Stimulated activated naive CD4-positive, alpha-beta T cell (primary cell): ENCODE data around the gene HOXB5.

Experiments
- DNase-seq, 6 experiments: peaks; one replicate each; lab custom pipeline; 2025; lab: John Stamatoyannopoulos, UW

The HOXB5 gene

DNA sequence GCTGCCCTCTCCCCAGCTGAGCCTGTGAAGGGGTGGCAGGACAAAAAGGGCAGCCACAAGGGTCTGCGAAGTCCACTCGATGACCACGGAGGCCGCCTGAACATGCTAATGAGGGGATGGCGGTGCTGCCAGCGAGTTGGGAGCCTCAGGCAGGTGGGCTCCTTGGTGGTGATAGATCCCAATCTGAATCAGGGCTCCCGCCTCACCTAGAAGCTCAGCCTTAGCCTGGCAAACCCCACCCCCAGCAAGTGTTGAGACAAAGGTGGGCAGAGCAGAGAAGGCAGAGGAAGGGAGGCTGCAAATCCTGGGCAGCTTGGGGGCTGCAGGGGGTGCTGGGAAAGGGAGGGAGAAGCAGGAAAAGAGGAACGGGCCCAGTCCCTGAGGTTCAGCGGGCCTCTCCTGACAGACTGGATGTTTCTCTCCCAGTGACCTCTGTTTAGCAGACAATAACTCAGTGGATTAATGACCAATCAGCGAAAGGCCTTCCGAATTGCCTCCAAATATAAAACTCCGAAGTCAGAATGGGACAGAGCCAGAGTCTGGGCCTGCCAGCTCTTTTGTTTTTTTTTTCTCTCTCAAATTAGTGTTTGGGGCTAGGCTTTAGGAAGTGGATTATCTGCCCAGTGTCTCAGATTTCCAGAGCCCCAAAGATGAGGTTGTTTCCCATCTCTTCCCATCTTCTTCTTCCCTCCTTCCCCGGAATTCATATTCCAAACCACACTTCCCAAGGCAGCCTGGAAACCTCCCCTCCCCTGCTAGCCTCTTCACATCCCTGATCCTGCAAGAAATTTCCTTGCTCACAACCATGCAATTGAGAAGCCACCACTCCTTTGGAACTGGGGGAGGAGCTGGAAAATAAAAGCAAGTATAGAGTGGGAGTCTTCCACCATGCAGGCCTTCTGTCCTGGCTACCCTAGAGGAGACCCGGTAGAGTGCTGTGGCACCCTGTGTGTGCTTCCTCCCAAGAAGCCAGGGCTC, 33.5 kb downstream of the HOXB5 start:
- DNase-seq, result no peak

DNA sequence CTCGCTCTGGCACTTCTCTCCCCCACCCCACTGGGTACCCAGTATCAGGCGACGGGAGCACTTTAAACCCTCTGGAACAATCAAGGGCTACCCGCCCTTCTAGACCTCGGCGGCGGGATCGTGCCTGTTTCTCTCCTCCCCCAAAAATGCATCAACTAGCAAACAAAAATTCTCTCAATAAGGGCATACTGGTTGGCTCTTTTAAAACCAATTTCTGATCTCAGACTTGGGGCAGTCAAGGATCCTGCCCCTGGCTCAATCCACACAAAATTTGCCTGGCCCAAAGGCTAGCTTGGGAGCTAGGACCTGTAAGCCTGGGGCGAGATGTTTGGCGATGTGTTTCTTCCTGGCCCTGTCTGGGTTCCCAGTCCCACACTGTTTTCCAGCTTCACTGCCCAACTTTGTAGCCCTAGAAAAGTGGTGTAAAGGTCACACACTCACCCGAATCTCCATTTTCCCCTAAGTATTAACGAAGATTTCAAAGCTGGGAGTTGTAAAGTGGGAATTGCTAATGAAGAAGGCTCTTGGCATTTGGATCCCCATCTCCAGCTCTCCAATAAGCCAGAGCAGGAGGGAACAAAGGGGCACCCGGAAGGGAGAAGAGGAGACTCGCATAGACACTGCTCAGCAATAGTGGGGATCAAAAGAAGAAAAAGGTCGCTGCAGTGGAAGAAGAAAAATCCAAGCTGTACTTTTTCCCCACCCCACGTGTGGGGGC, 34.3 kb downstream of the HOXB5 start:
- no peak for DNase-seq

DNA sequence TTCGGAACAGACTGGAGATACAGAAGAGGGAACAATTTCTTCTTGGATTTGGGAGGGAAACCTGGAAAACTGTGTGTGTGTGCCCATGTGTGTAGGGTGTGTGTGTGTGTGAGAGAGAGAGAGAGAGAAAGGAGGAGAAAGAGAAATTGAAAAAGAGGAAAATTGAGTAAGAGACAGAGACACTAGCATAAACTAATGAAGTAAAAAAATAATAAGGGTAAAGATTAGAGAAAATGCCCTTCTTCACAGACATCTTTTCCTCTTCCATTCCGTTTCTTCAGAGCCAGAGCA, 34.8 kb downstream of the HOXB5 start:
- DNase-seq, result no peak

DNA sequence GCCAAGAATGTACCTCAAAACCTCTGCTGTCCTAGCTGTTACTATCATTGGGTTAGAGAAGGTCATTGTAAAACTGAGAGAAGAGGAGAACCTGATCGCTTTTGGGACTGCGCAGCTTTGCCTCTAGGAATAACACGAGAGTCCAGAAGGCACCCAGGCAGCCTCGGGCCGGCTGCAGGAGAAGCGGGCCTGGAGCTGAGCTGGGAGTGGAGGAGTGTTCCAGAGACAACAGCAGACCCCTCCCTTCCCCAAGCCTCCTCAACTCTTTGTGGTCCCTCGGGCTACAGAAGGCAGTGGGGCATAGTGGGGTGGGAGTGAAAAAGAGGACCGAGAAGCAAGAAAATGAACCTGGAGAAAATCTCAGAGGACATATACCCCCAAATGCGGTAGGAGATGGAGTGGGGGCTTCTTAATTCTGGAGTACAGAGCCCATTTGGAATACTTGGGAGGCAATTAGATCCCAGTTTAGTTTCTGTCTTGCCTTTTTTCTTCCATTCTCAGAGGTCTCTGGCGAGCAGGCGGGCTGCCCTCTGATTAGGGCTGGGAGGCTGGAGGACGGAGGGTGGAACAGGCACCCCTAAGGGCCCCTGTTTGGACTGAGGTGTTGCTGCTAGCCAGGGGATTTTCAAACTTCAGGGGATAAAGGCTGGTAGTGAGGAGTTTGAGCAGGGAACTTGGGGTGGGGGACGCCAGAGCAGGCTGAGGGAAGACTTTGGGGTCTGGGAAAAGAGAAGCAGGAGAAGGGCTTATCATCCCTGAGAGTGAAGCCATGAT, 35.3 kb downstream of the HOXB5 start:
- DNase-seq, result no peak

DNA sequence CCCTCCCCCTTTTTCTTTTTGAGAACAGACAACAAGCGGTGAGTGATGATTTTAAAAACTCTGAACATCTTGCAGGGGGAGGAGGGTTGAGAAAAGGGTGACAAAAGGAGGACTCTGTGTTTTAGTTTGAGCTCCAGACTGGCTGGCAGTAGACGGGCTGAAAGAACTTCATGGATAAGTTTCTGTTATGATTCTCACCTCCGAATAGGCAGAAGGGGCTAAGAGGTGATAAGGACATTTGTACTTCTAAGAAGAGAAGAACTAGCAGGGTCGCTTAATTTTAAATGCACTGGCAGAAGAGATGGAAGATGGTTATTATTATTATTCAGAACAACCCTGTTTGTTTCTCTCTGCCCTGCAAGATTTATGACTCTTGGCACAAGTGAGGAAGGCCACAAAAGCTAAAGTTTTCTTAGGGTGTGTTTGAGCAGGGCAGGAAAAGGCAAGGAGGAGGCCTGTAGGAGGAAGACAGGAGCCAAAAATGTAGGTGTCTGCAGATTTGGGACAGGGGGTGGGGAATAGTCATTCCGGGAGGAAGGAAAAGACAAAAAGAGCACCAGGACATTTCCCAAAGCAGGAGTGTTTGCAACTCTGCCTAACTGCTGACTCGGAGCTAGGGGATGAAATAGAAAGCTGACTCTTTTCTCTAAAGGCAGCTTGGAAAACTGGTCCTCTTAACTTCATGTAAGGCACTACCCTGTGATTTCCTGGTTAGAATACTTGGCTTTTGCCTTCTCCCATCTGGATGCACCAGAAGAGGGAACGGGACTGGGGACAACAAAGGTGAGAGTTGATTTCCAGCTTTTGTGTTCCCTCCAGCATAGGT, 36.8 kb downstream of the HOXB5 start:
- no peak for DNase-seq

DNA sequence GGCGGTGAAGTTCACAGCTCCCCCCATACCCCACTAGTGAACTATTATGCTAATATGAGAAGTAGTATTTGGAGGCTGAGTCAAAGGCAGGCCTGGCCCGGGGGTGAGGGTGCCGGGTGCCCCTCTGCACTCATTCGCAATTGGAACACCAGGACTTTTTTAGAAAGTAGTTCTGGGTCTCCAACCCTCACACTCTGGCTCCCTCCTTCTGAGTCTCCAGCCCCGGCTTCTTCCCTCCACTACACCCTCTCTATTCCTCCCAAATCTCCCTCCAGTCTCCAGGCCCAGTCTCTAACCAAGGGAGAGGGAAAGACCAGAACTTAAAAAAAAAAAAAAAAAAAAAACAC, 37.4 kb downstream of the HOXB5 start:
- no peak for DNase-seq

DNA sequence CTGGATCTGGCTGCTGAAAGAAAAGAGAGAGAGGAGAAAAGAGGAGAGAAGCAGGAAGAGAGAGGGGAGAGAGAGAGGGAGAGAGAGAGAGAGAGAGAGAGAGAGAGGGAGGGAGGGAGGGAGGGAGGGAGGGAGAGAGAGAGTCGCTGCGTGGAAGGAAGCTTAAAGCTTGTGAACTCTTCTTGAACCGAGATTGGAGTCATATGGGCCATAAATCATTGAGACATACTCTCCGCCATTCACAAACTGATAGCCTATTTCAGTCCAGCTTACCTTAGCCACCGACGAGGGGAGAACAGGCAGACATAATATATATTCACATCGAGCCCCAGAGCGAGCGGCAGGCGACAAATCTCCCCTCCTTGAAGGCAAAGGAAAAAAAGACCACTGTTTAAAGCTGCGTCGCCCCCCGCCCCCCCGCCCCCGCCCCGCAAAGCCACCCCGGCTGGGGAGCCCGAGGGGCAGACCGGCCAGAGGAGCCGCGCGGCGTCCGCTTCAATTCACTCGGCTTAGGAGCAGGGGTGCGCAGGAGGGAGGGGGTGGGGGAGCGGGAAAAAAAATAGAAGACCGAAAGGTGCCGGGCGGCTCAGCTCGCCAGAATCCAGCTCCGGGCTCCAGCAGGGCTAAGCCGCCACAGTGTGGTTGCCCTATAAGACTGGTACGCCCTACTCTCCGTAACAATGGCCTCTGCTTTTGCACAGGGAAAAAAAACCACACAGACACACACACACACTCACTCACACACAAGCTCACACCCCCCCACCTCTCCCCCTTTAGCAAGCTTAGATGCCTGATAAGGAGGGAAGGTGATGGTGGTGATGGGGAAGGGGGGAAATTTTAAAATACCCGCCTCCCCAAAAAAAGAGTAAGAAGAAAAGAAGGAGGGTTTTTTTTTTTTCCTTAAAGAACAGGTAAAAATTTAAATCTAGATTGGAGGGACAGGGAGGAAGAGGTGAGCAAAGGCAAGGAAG, 38.0 kb downstream of the HOXB5 start:
- DNase-seq, result peak in 4 of 6 experiments; percentile 11 to 36 (median 14)

DNA sequence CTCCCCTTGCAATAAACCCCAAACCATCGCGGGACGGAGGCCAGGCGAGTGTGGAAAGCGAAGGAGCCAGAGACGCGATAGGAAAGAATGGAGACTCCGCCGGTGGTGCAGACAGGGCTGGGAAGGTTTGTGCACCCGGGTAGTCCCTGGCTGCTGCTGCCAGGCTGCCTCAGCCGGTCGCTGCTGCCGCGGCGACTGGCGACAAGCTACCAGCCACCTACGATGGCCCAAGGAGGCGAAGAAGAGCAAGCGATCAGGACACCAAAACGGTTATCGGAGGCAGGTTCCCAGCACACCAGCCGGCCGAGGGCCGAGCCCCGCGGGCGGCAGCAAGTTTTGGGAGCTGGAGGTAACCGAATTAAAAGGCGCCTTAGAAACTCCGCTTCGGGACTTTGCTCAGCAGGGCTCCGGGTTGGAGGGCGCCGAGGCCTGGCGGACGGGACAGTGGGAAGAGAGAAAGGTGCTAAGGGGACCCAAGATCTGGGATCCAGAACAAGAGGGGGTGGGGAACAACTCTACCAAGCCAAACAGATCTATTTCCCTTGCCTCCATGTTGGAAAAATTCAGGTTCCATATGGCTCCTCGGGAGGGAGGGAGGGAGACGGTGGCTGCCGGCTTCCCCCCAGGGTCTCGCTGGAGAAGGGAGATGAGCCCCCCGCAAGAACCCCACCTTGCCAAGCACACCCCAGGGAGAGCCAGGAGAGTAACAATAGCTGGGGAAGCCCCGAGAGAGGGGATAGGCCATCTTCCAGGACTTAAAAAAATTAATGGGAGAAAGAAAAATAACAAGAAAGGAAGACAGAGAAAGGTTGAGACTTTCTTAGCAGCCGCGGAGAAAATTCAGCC, 38.9 kb downstream of the HOXB5 start:
- DNase-seq, result no peak

DNA sequence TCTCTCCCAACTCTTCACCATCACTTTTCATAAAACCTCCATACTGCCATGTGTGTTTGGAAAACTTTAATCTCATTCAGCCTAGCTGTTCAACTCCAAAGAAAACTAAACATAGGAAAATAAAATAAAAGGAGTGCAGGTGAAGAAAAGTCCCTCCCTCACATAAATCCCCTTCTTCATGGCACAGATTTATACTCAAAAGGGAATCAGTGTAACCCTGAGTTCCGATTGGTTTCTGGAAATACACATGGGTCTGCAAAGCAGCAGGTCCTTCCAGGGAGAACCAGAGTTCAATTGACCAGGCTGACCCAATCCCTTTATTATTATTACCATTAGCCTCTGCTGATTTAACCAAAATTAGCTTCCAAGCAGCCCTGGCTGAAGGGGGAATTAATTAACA, 39.8 kb downstream of the HOXB5 start:
- no peak for DNase-seq

DNA sequence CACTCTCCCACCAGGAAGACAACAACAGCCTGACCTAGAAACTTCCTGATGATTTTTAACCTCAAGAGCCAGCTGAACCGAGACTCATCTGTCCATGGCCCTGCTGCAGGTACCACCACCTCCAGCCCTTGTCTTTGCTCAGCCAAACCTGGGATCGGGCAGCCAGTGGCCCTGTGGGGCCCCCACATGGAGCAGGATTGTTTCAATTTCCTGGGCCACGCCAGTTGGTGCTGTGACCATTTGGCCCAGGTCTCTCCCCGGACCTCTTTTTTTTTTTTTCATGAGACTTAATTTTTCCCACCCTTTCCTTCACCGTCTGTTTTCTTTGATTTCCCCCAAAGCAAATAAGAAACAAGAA, 40.4 kb downstream of the HOXB5 start:
- no peak for DNase-seq

DNA sequence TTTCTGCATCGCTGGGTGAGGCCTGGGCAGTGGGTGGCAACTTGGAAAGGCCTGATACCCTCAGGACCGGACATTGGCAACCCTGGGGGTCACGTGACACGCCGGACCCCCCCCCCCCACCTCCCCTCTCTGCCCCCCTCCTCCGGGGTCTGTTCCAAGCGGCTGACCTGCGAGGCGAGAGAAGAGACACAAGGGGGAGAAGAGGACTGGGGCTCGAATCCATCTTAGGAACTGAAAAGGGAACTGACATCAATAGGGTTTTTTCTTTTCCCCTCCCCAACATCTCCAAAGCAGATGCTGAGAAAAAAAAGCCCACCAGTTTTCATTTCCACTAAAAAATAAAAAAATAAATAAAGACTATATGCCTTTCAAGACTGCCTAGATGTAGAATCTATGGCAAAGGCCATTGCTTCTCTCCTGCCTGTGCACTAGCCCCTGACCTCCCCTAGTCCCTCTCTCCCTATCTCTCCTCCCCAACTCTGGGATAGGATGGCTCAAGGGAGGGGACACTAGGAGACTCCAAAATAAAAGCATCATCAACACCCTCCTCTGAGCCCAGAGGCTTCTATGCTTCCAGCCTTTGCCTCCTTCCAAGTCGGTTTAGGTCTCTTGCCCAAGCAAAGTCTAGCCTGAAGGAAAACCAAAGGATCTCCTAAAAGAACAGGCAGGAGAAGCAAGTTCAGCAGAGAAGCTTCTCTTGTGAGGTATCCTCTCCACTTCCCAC, 41.0 kb downstream of the HOXB5 start:
- no peak for DNase-seq

DNA sequence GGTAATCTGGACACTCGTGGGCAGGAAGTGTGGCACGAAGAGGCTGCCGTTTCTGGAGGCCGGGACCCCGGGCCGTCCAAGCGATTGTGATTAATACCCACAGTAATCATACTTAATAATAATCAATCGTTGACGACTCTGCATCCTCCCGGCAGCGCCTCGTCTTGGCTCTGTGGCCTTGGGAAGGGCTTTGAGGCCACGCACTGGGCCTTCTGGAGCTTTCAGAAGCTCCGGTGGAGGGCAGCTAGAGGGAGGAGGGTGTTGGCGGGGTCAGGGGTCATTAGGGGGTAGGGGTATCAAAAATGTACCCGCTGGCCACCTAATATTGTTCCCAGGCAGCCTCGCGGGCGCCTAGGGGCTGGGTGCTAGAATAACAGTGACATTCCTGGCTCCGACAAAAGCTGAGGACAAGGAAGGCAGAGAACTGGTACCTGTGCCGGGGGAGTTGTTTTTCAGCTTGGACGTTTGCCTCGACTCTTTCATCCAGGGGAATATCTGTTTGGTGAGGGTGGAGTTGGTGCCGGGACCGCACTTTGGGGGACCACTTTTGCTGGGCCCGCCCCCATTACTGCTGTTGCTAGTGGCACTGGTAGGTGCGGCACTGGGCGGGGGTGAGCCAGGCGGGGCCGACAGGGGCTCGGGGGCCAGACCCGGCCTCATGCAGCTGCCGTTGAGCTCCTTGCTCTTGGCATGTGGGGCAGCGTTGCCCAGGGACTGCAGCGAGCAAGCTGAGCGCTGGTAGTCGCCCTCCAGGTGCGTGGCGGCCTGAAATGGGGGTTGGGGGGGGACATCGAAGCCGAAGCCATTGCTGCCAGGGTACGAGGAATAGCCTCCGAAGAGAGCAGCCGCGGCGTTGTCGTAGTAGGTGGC, 41.7 kb downstream of the HOXB5 start:
- DNase-seq, result no peak

DNA sequence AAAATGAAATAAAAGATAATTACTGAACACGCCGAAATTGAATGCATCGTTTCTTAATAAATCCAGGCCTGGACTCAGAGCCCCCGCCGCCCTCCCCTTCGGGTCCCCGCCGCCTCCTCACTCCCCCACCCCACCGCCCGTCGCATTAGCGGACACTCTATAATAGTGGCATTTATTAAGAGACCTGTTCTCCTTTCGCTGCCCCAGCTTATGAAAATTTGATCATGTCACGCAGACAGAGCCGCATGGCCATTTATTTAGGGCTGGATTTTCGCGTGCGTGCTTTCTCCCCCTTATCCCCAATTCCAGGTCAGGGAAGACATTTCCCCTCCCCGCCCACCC, 42.4 kb downstream of the HOXB5 start:
- DNase-seq, result no peak

DNA sequence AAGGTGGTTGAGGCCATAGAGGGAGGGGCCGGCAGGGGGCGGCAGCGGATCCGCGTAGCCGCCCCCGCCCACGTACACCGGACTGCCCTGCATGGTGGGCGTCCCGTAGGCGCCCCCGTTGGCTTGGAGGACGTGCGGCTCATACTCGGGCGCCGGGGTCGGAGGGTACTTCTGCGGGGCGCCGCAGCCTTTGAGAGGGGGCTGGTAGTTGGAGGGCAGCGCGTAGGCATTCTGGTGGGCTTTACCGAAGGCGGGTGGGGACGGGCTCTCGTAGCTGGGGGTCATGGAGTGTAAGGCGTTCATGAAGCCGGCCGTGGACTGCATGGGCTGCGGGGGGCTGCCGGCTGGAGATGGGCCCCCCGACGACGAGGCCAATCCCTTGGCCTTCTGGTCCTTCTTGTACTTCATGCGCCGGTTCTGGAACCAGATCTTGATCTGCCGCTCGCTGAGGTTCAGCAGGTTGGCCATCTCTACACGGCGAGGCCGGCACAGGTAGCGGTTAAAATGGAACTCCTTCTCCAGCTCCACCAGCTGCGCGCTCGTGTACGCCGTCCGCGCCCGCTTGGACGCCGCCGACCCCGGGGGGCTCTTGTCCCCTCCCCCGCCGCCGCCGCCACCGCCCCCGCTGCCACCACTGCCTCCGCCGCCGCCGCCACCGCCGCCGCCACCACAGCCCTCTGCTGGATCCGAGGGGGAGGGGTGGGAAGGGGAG, 42.9 kb downstream of the HOXB5 start:
- DNase-seq, result no peak

DNA sequence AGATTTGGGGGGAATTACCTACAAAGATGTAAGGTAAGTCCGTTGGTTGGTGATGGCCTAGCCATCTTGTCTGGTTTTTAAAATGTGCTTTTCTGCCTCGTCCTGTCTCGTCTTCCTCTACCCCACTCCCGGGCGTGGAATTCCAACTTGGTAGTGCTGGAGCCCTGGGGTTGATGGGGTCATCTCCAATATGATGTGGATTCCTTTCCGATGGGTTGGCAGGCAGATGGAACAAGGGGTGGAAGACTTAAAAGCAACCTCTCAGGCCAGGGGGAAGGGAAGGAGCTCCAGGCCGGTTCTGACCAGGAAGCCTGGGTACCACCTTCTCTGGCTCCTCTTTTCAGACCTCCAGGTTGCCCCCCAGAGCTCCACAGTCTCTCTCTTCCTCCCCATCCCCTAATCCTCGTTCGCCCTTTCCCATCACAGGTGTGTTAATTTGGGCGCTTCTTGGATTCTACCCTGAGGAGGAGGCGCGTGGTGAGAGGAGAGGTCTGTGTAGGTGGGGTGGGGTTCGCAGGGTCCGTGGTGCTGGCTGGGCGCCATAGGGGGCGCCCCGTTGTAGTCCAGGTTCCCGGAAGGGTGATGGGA, 43.6 kb downstream of the HOXB5 start:
- no peak for DNase-seq

DNA sequence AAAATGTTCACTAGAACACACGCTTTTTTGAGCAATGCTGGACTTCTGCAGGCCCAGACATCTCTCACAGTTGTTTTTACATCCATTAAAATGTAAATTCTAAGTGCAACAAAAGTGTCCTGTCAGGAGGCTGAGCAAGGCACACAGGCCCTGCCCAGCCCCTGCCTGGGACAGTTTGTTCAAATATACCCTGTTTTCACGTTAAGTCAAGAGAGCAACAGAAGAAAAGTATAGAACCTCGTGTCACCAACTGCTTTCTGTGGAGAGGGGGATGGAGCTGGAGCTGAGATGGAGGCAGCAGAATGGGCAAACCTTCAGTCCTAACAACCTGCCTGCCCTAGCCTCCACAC, 44.3 kb downstream of the HOXB5 start:
- DNase-seq, result no peak

DNA sequence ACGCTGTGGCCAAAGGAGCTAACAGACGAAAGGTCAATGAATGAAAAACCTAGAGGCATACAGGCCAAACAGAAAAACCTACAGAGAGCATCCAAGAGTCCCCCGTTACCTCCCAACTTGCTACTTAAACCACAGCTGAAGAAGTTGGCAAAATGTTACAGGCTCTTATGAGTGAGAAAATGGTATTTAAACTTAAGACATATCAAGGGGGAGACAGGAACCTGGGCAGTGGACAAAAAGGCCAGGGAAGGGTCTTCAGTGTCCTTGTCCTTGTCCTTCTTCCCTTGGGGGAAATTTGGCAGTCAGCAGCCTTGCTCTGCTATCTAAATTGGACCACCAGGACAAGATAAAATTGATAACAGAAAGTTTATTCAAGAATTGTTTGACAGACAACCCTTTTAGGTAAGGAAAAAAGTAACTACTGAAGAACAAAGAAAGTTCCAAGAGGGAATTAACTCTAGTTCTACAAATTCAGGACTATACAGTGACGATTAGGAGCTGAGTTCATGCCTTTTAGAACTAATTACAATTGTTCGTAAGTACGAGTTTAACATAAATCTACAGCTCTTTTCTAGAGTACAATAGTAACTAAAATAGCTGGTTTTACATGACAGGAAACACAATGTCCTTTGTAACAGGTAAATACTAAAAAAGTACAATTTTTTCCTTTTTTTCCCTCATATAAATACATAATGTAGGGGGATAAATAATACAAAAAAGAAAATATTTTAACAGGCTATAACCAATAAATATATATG, 44.9 kb downstream of the HOXB5 start:
- DNase-seq, result peak in 1 of 6 experiments; percentile 39
